H1 (cell line): ENCODE data around the gene GABPB1. TPM values are rescaled to one million over a fixed set of nuclear protein-coding genes. Genes with fewer than 3 reads are reported as not detected.

Source experiments
- CTCF ChIA-PET: fragments of 300-600 bp; sonication (Branson Sonifier 250); formaldehyde crosslinking; loops from one replicate; lab custom pipeline; 2021; ENCODE audit not compliant: partially characterized antibody; lab: Charles Lee
- POLR2A ChIA-PET: fragments of 300-600 bp; sonication (Branson Sonifier 250); formaldehyde crosslinking; loops from one replicate; lab custom pipeline; 2021; ENCODE audit warnings: inconsistent platforms; ENCODE audit not compliant: partially characterized antibody; lab: Charles Lee
- DNase-seq, 2 experiments: peaks; one replicate each; pipeline versions ENCODE4 v3.0.0 to v3.0.0-alpha.2; 2010 to 2022; ENCODE audit warnings: low spot score in 2 of 2, low read depth in 1 of 2, mixed read lengths in 1 of 2
- FAIRE-seq: peaks from 2 replicates; lab custom pipeline; 2011; peaks lifted over from hg19 to GRCh38; lab: Jason Lieb, UNC
- H2AFZ ChIP-seq: 2 replicates; pipeline ENCODE4 v1.8.1; 2012; ENCODE audit warnings: low read length, inconsistent platforms
- H2AK5ac ChIP-seq: 2 replicates; pipeline ENCODE4 v1.6.1; 2013; ENCODE audit warnings: low read depth, low read length
- H2BK120ac ChIP-seq: replicated peaks from 2 replicates; pipeline ENCODE3; 2013; ENCODE audit warnings: low read depth, low read length, inconsistent platforms
- H2BK12ac ChIP-seq: 2 replicates; pipeline ENCODE4 v1.6.1; 2013; ENCODE audit warnings: low read depth, low read length
- H2BK15ac ChIP-seq: 2 replicates; pipeline ENCODE4 v1.6.1; 2013; ENCODE audit warnings: low read length
- H2BK20ac ChIP-seq: 2 replicates; pipeline ENCODE4 v1.6.1; 2013; ENCODE audit warnings: low read length
- H2BK5ac ChIP-seq: 2 replicates; pipeline ENCODE4 v1.6.1; 2013; ENCODE audit warnings: low read depth, low read length
- H3K14ac ChIP-seq: 2 replicates; pipeline ENCODE4 v1.6.1; 2013; ENCODE audit warnings: inconsistent platforms; ENCODE audit not compliant: insufficient read length
- H3K18ac ChIP-seq: 2 replicates; pipeline ENCODE4 v1.6.1; 2013; ENCODE audit warnings: low read length; ENCODE audit errors: extremely low read depth
- H3K23ac ChIP-seq: 2 replicates; pipeline ENCODE4 v1.6.1; 2013; ENCODE audit warnings: inconsistent platforms; ENCODE audit not compliant: insufficient read length
- H3K23me2 ChIP-seq: 2 replicates; pipeline ENCODE4 v1.6.1; 2013; ENCODE audit warnings: low read depth, low read length
- H3K27ac ChIP-seq: 2 replicates; pipeline ENCODE4 v1.6.1; 2011; ENCODE audit warnings: low read depth, low read length, inconsistent platforms
- H3K27me3 ChIP-seq, 4 experiments: replicated peaks in 1 of 4; 1 replicate in 1 of 4; 2 replicates in 3 of 4; pipeline versions ENCODE4 v1.6.1 to v1.8.1; 2011 to 2013; ENCODE audit warnings: low read length in 3 of 4, mild to moderate bottlenecking in 3 of 4, inconsistent platforms in 2 of 4, mixed read lengths in 2 of 4, moderate library complexity in 1 of 4; ENCODE audit not compliant: control insufficient read depth in 3 of 4, insufficient read depth in 3 of 4; ENCODE audit errors: extremely low read depth in 1 of 4
- H3K36me3 ChIP-seq, 4 experiments: 2 replicates each; pipeline versions ENCODE4 v1.6.1 to v1.8.1; 2011 to 2013; ENCODE audit warnings: mild to moderate bottlenecking in 4 of 4, low read length in 3 of 4, moderate library complexity in 2 of 4, control low read depth in 1 of 4, inconsistent platforms in 1 of 4; ENCODE audit not compliant: insufficient read depth in 4 of 4, control insufficient read depth in 2 of 4
- H3K4ac ChIP-seq: replicated peaks from 2 replicates; pipeline ENCODE3; 2013; ENCODE audit warnings: low read length, low read depth, mixed read lengths, inconsistent platforms; ENCODE audit not compliant: insufficient read length
- H3K4me1 ChIP-seq, 4 experiments: replicated peaks in 1 of 4; 1 replicate in 1 of 4; 2 replicates in 3 of 4; pipeline versions ENCODE4 v1.6.1 to v1.8.1; 2011 to 2013; ENCODE audit warnings: low read length in 3 of 4, inconsistent platforms in 2 of 4, mixed read lengths in 1 of 4; ENCODE audit not compliant: insufficient read depth in 4 of 4, control insufficient read depth in 3 of 4
- H3K4me2 ChIP-seq, 2 experiments: 2 replicates each; pipeline versions ENCODE4 v1.6.1 to v1.8.1; 2011 to 2013; ENCODE audit warnings: low read depth in 2 of 2, low read length in 2 of 2, control low read depth in 1 of 2, inconsistent platforms in 1 of 2, mild to moderate bottlenecking in 1 of 2; ENCODE audit not compliant: insufficient read depth in 1 of 2
- H3K4me3 ChIP-seq, 4 experiments: fragments of 200-600, 300-600 bp in 1 of 4; sonication (generic), shearing (Covaris generic), sonication (Bioruptor Twin) in 1 of 4; 2 replicates each; pipeline versions ENCODE4 v1.5.1 to v1.8.1; 2011 to 2016; ENCODE audit warnings: low read length in 4 of 4, low read depth in 3 of 4, control low read depth in 2 of 4, inconsistent platforms in 2 of 4, mild to moderate bottlenecking in 2 of 4, mixed read lengths in 1 of 4, moderate library complexity in 1 of 4; ENCODE audit not compliant: insufficient read depth in 2 of 4; ENCODE audit errors: extremely low read depth in 1 of 4
- H3K56ac ChIP-seq: replicated peaks from 2 replicates; pipeline ENCODE3; 2013; ENCODE audit warnings: low read depth, mild to moderate bottlenecking, mixed read lengths, low read length, inconsistent platforms; ENCODE audit not compliant: insufficient read length
- H3K79me1 ChIP-seq: 2 replicates; pipeline ENCODE4 v1.6.1; 2013; ENCODE audit warnings: low read depth, low read length, control low read depth
- H3K79me2 ChIP-seq, 2 experiments: 2 replicates each; pipeline versions ENCODE4 v1.6.1 to v1.8.1; 2012 to 2013; ENCODE audit warnings: low read length in 2 of 2, mild to moderate bottlenecking in 2 of 2, inconsistent platforms in 1 of 2; ENCODE audit not compliant: insufficient read depth in 2 of 2, control insufficient read depth in 1 of 2
- H3K9ac ChIP-seq, 4 experiments: replicated peaks in 1 of 4; 1 replicate in 1 of 4; 2 replicates in 3 of 4; pipeline versions ENCODE4 v1.6.1 to v1.8.1; 2011 to 2013; ENCODE audit warnings: low read depth in 3 of 4, low read length in 3 of 4, control low read depth in 2 of 4, mild to moderate bottlenecking in 2 of 4, moderate library complexity in 2 of 4, inconsistent platforms in 1 of 4; ENCODE audit errors: extremely low read depth in 1 of 4
- H3K9me3 ChIP-seq, 2 experiments: 2 replicates each; pipeline versions ENCODE4 v1.6.1 to v1.8.1; 2012 to 2013; ENCODE audit warnings: mild to moderate bottlenecking in 2 of 2, moderate library complexity in 2 of 2, control low read depth in 1 of 2, inconsistent platforms in 1 of 2, low read depth in 1 of 2, low read length in 1 of 2, mixed read lengths in 1 of 2; ENCODE audit not compliant: insufficient read depth in 2 of 2
- H4K20me1 ChIP-seq, 2 experiments: replicated peaks in 1 of 2; 2 replicates each; pipeline versions ENCODE3 to v1.8.1; 2011 to 2013; ENCODE audit warnings: inconsistent platforms in 2 of 2, low read length in 2 of 2, mild to moderate bottlenecking in 1 of 2; ENCODE audit not compliant: insufficient read depth in 2 of 2, control insufficient read depth in 1 of 2
- H4K5ac ChIP-seq: 2 replicates; pipeline ENCODE4 v1.6.1; 2013; ENCODE audit warnings: low read length, low read depth, mixed read lengths, inconsistent platforms; ENCODE audit not compliant: insufficient read length
- H4K8ac ChIP-seq: 2 replicates; pipeline ENCODE4 v1.8.0; 2013; ENCODE audit warnings: mild to moderate bottlenecking, moderate library complexity, low read length, inconsistent platforms; ENCODE audit not compliant: insufficient read depth; ENCODE audit errors: extremely low read depth
- H4K91ac ChIP-seq: replicated peaks from 2 replicates; pipeline ENCODE3; 2013; ENCODE audit warnings: low read length, mixed read lengths, inconsistent platforms; ENCODE audit not compliant: insufficient read length
- ASH2L ChIP-seq: fragments of 200-600, 300-600 bp; sonication (generic); IDR thresholded peaks from one replicate; pipeline ENCODE4 v1.7.1; 2017; ENCODE audit warnings: low read length
- BRCA1 ChIP-seq: IDR thresholded peaks from 2 replicates; pipeline ENCODE4 v1.6.1; 2012; ENCODE audit warnings: low read depth, low read length, improper control_type of control experiment
- CBX8 ChIP-seq: fragments of 300-800, 300-1000 bp; sonication (generic); IDR thresholded peaks from 2 replicates; pipeline ENCODE4 v1.7.1; 2016; ENCODE audit warnings: low read depth, low read length, borderline replicate concordance
- CHD1 ChIP-seq: IDR thresholded peaks from 2 replicates; pipeline ENCODE4 v1.6.1; 2012; ENCODE audit warnings: low read depth, low read length, improper control_type of control experiment
- CTBP2 ChIP-seq: IDR thresholded peaks from 2 replicates; pipeline ENCODE4 v1.7.0; 2011; ENCODE audit warnings: borderline replicate concordance, mild to moderate bottlenecking, moderate library complexity, mixed read lengths, low read length; ENCODE audit not compliant: insufficient read depth, insufficient read length
- GABPA ChIP-seq: IDR thresholded peaks from 2 replicates; pipeline ENCODE4 v1.6.1; 2011; ENCODE audit warnings: mild to moderate bottlenecking, low read length, moderate library complexity, borderline replicate concordance; ENCODE audit not compliant: insufficient read depth
- NANOG ChIP-seq: IDR thresholded peaks from 2 replicates; pipeline ENCODE4 v1.6.1; 2011; ENCODE audit warnings: low read length, low read depth, mild to moderate bottlenecking, inconsistent platforms; ENCODE audit not compliant: insufficient read depth, poor library complexity, severe bottlenecking
- PHF8 ChIP-seq: fragments of 200-600 bp; sonication (generic); conservative IDR thresholded peaks from 2 replicates; pipeline ENCODE4 v1.7.1; 2012; ENCODE audit warnings: low read depth, mild to moderate bottlenecking, inconsistent platforms, low read length, moderate library complexity
- POLR2AphosphoS5 ChIP-seq: IDR thresholded peaks from 2 replicates; pipeline ENCODE4 v1.6.1; 2011; ENCODE audit warnings: low read depth, low read length
- RAD21 ChIP-seq, 2 experiments: IDR thresholded peaks in 1 of 2; conservative IDR thresholded peaks in 1 of 2; 2 replicates each; pipeline ENCODE4 v1.6.1; 2011; ENCODE audit warnings: low read depth in 2 of 2, low read length in 2 of 2, improper control_type of control experiment in 1 of 2, inconsistent platforms in 1 of 2, mild to moderate bottlenecking in 1 of 2, moderate library complexity in 1 of 2
- SAP30 ChIP-seq: fragments of 300-600 bp; sonication (generic); IDR thresholded peaks from 2 replicates; pipeline ENCODE4 v1.7.1; 2012; ENCODE audit warnings: low read length, moderate library complexity, mild to moderate bottlenecking, inconsistent platforms; ENCODE audit not compliant: insufficient read depth, insufficient replicate concordance
- SIN3A ChIP-seq, 2 experiments: IDR thresholded peaks in 1 of 2; conservative IDR thresholded peaks in 1 of 2; 2 replicates each; pipeline ENCODE4 v1.6.1; 2011 to 2012; ENCODE audit warnings: low read length in 2 of 2, improper control_type of control experiment in 1 of 2, low read depth in 1 of 2, mild to moderate bottlenecking in 1 of 2
- SP4 ChIP-seq: IDR thresholded peaks from 2 replicates; pipeline ENCODE4 v1.6.1; 2012; ENCODE audit warnings: low read length, inconsistent platforms
- TEAD4 ChIP-seq: IDR thresholded peaks from 2 replicates; pipeline ENCODE4 v1.6.1; 2012; ENCODE audit warnings: low read depth, low read length, inconsistent platforms, mixed read lengths
- WGBS, 2 experiments: shearing (Covaris generic) in 1 of 2; methylation state at CpG; one replicate each; pipeline versions ENCODE4 v1.1.6 to v1.1.7; 2013 to 2015; ENCODE audit warnings: low lambda C conversion rate in 2 of 2, mixed read lengths in 2 of 2, inconsistent platforms in 1 of 2, low coverage in 1 of 2, missing lambda C conversion rate in 1 of 2; ENCODE audit not compliant: insufficient replicate concordance in 2 of 2, insufficient coverage in 1 of 2, insufficient read length in 1 of 2; ENCODE audit errors: extremely low coverage in 1 of 2, missing lambda C conversion rate in 1 of 2; 5-methylcytosine and 5-hydroxymethylcytosine counted together
- polyA plus RNA-seq, 7 experiments: library from polyadenylated mRNA; depleted of rRNA in 3 of 7; stranded (reverse) in 5 of 7; unstranded in 2 of 7; fragments of >200 nt in 5 of 7; fragments of 200-250 nt in 2 of 7; gene quantifications; 1 replicate in 5 of 7; 2 replicates in 1 of 7; 4 replicates in 1 of 7; pipeline versions ENCODE4 v1.2.1 to v1.2.3, GENCODE V29; 2011 to 2013; ENCODE audit warnings: missing spikeins in 2 of 7, mixed read lengths in 2 of 7
- total RNA-seq: library from RNA; stranded (reverse); fragmentation: NEBNext Ultra II Directional; extraction: Animal tissue kit (Norgen Biotek cat#: 25700); gene quantifications from 2 replicates; pipeline ENCODE4 v1.2.1, GENCODE V29; 2021

The GABPB1 gene
- total and polyA plus RNA-seq, 2 of the 8 experiments (the other 6 are each of a cell fraction or from before 2014, with no cell fraction given): 24.5 to 32.3 TPM

GRCh38 chr15:50252556-50252955 lies 102.4 kb downstream of the GABPB1 start:
- H2AK5ac ChIP-seq: no peak overlapping the region
- H3K4me3 ChIP-seq: no peak overlapping the region
- H2BK12ac ChIP-seq: no peak overlapping the region
- WGBS, 2 experiments: 95% methylated on average over 11 of the region's 11 CpGs; no CpG with 5 or more reads in 1 of the 2 experiments
- no peak overlapping the region for H2BK5ac ChIP-seq
- no peak overlapping the region for H2AFZ ChIP-seq
- H3K4me1 ChIP-seq: no peaks in the 10 kb centered on the region
- H3K36me3 ChIP-seq: no peaks in the 10 kb centered on the region
- H2BK20ac ChIP-seq: no peak overlapping the region
- H3K4ac ChIP-seq: no peak overlapping the region
- no peak overlapping the region for H3K9ac ChIP-seq
- no peaks in the 10 kb centered on the region for H3K79me2 ChIP-seq
- H3K56ac ChIP-seq: no peak overlapping the region
- H4K20me1 ChIP-seq: no peaks in the 10 kb centered on the region
- FAIRE-seq (no peak), DNase-seq (peak in 1 of 2 experiments; percentile 26)
- H3K14ac ChIP-seq: no peak overlapping the region
- no peak overlapping the region for H4K91ac ChIP-seq
- no peak overlapping the region for H3K18ac ChIP-seq
- H3K23ac ChIP-seq: no peak overlapping the region
- POLR2A ChIA-PET: no interaction called here
- H4K5ac ChIP-seq: no peak overlapping the region
- H2BK120ac ChIP-seq: no peak overlapping the region
- no peaks in the 10 kb centered on the region for H3K27me3 ChIP-seq
- no peak overlapping the region for H3K27ac ChIP-seq
- no peak overlapping the region for H2BK15ac ChIP-seq
- H3K23me2 ChIP-seq: no peaks in the 10 kb centered on the region
- H3K9me3 ChIP-seq: no peaks in the 10 kb centered on the region
- H4K8ac ChIP-seq: no peak overlapping the region
- no peaks in the 10 kb centered on the region for H3K79me1 ChIP-seq
- H3K4me2 ChIP-seq: no peak overlapping the region
- CTCF ChIA-PET: interaction anchor here (4.8 kb wide), 1 partner anchor 13 kb away, joined by 37 read pairs; no protein-coding TSS in a partner anchor
- TF ChIP-seq BRCA1 (no peak), NANOG (no peak), CHD1 (no peak), CTBP2 (no peak), GABPA (no peak), POLR2AphosphoS5 (no peak), SIN3A (conservative IDR thresholded peaks at IDR 0.05 in 1 of 2, IDR thresholded peaks at IDR 0.05 in 1 of 2; ENCODE audit: low read depth in 1 of 2, low read length in 2 of 2) (no peak), PHF8 (no peak), RAD21 (IDR thresholded peaks at IDR 0.05 in 1 of 2, conservative IDR thresholded peaks at IDR 0.05 in 1 of 2; ENCODE audit: low read depth in 2 of 2, low read length in 2 of 2) (no peak), SAP30 (no peak), TEAD4 (no peak), ASH2L (no peak), SP4 (no peak), CBX8 (no peak)
